PFSK-1 (cell line): ENCODE results near the gene AKAP6.

Experiments used
- POLR2AphosphoS5 ChIP-seq: IDR thresholded peaks from 2 replicates; pipeline ENCODE4 v1.6.1; 2012; ENCODE audit warnings: low read depth, mild to moderate bottlenecking, control low read depth, low read length, moderate library complexity
- TAF1 ChIP-seq: IDR thresholded peaks from 2 replicates; pipeline ENCODE4 v1.6.1; 2012; ENCODE audit warnings: low read length, control low read depth, borderline replicate concordance; ENCODE audit not compliant: insufficient read depth

GRCh38 chr14:32471181-32471580, 142.1 kb downstream of the AKAP6 start:
- TF ChIP-seq TAF1 = no peak
- no peak for TF ChIP-seq POLR2AphosphoS5
